ENCODE measurements around the gene ANK3. TPM values are rescaled to one million over a fixed set of nuclear protein-coding genes. Genes with fewer than 3 reads are reported as not detected.

ANK3 gene
- total RNA-seq, 1 donor from 2014 or later, result 12.6 TPM

DNA sequence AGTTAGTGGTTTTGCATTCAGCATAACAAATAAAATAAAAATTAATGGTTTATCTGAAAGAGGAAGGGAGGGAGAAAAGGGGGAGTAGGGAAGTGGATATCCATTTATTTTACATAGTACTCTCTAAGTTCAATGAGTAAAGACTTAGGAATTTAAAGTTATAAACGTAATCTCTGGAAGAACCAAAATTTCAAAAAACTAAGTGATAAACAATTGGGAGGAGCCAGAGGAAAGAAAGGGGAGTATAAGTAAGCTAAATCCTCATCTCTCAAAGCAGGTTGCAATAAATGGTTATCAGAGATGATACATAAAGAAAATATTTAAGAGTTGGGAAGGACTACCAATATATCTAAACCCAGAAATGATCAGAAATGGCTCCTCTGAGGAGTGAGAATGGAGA lies 46.4 kb downstream of the ANK3 start:
- DNase-seq (ENCODE audit: low spot score), result no peak
- peaks cover 6% of the 10 kb centered on the region for H3K4me1 Mint-ChIP-seq (ENCODE audit: unreplicated experiment)
- no peak overlapping the region for H3K4me3 Mint-ChIP-seq (ENCODE audit: unreplicated experiment)
- H3K9me3 Mint-ChIP-seq (ENCODE audit: unreplicated experiment), result no peaks in the 10 kb centered on the region
- TF ChIP-seq, protein P1, sequence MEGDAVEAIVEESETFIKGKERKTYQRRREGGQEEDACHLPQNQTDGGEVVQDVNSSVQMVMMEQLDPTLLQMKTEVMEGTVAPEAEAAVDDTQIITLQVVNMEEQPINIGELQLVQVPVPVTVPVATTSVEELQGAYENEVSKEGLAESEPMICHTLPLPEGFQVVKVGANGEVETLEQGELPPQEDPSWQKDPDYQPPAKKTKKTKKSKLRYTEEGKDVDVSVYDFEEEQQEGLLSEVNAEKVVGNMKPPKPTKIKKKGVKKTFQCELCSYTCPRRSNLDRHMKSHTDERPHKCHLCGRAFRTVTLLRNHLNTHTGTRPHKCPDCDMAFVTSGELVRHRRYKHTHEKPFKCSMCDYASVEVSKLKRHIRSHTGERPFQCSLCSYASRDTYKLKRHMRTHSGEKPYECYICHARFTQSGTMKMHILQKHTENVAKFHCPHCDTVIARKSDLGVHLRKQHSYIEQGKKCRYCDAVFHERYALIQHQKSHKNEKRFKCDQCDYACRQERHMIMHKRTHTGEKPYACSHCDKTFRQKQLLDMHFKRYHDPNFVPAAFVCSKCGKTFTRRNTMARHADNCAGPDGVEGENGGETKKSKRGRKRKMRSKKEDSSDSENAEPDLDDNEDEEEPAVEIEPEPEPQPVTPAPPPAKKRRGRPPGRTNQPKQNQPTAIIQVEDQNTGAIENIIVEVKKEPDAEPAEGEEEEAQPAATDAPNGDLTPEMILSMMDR (IDR thresholded peaks at IDR 0.05; ENCODE audit: unreplicated experiment), result no peak
- H3K27ac Mint-ChIP-seq (ENCODE audit: unreplicated experiment), result no peak overlapping the region
- H3K27me3 Mint-ChIP-seq (ENCODE audit: unreplicated experiment), result no peaks in the 10 kb centered on the region
- no peaks in the 10 kb centered on the region for H3K36me3 Mint-ChIP-seq (ENCODE audit: low read depth, unreplicated experiment)

DNA sequence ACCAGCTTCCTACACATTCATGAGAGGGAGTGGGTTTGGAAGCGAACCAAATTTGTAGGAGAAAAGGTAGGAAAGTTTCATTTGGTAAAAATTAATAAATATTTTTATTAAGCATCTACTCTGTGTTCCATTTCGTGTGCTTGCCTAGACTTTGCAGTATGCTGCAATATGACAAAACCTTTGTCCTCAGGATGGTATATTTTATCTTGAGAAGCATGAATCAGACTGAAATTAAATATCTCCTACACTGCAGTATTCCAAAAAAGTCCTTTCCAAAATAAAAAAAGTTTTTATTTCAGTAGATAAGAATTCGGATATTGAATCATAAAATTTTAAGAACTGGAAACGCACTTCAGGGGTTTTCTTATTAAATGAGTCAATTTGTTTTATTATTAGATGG lies 47.7 kb downstream of the ANK3 start:
- Mint-ChIP-seq H3K4me3 (ENCODE audit: unreplicated experiment) (no peak overlapping the region), H3K27ac (ENCODE audit: unreplicated experiment) (no peak overlapping the region), H3K4me1 (ENCODE audit: unreplicated experiment) (peaks cover 4% of the 10 kb centered on the region), H3K36me3 (ENCODE audit: low read depth, unreplicated experiment) (no peaks in the 10 kb centered on the region), H3K27me3 (ENCODE audit: unreplicated experiment) (peaks cover 4% of the 10 kb centered on the region), H3K9me3 (ENCODE audit: unreplicated experiment) (no peaks in the 10 kb centered on the region)
- TF ChIP-seq, protein P1 (IDR thresholded peaks at IDR 0.05; ENCODE audit: unreplicated experiment), result no peak
- no peak for DNase-seq (ENCODE audit: low spot score)

DNA sequence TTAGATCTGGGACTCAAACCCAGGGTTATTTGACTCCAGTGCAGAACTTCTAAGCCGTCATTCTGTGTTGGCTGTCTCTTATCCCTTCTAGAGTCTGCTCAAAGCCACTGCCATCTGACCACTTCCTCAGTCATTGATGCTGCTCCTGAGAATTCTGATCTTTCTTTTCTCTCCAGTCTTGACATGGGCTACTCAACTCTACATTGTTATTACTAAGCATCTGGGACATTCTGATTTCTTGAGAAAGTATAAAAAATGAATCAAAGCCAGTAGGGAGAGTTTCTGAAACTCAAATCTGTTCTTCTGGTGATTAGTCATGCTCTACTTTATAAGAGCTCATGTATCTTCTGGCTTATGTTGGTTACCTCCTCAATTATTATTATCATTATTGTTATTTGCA lies 48.7 kb downstream of the ANK3 start:
- DNase-seq (ENCODE audit: low spot score), result no peak
- Mint-ChIP-seq H3K4me3 (ENCODE audit: unreplicated experiment) (no peak overlapping the region), H3K27me3 (ENCODE audit: unreplicated experiment) (peaks cover 4% of the 10 kb centered on the region), H3K4me1 (ENCODE audit: unreplicated experiment) (peaks cover 2% of the 10 kb centered on the region), H3K9me3 (ENCODE audit: unreplicated experiment) (no peaks in the 10 kb centered on the region), H3K27ac (ENCODE audit: unreplicated experiment) (no peak overlapping the region), H3K36me3 (ENCODE audit: low read depth, unreplicated experiment) (no peaks in the 10 kb centered on the region)
- TF ChIP-seq, protein P1 (IDR thresholded peaks at IDR 0.05; ENCODE audit: unreplicated experiment), result no peak

DNA sequence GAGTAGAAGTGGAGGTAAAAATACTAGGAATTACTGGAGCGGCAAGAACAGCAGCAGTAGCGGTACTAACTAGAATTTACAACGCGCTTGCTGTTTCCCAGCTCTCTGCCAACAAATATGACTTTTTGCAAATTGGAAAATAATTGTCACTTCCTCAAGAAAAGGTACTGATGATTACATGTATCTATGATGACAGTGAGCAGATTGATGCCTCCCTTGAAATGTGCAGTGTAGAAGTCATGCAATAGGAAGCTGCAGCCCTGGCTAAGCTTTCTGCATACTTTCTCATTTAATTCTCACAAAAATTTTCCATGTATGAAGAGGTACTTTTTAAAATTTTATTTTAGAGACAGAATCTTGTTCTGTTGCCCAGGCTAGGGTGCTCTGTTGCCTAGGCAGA lies 49.9 kb downstream of the ANK3 start:
- no peaks in the 10 kb centered on the region for H3K4me1 Mint-ChIP-seq (ENCODE audit: unreplicated experiment)
- no peak overlapping the region for H3K27ac Mint-ChIP-seq (ENCODE audit: unreplicated experiment)
- no peak overlapping the region for H3K4me3 Mint-ChIP-seq (ENCODE audit: unreplicated experiment)
- H3K27me3 Mint-ChIP-seq (ENCODE audit: unreplicated experiment), result peaks cover 4% of the 10 kb centered on the region
- TF ChIP-seq, protein P1 (IDR thresholded peaks at IDR 0.05; ENCODE audit: unreplicated experiment), result no peak
- no peaks in the 10 kb centered on the region for H3K9me3 Mint-ChIP-seq (ENCODE audit: unreplicated experiment)
- H3K36me3 Mint-ChIP-seq (ENCODE audit: low read depth, unreplicated experiment), result no peaks in the 10 kb centered on the region
- DNase-seq (ENCODE audit: low spot score), result no peak

DNA sequence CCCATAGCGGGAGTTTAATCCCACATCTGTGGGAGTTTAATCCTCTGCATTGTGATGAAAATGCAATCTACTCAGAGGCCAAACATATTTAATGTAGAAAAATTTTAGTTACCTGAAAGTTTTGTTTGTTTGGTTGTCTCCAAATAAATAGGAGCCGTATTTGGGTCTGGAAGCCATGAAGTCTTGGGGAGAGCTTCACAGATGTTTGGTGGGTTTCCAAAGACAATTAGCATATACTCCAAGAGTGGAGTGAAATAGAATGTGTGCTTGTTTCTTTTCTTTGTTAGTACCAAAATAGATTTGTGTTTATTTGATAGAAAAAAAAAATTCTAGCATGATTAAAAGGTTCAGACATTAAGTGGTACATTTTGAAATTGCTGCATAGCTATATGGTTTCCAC lies 50.9 kb downstream of the ANK3 start:
- no peaks in the 10 kb centered on the region for H3K4me1 Mint-ChIP-seq (ENCODE audit: unreplicated experiment)
- DNase-seq (ENCODE audit: low spot score), result no peak
- H3K27me3 Mint-ChIP-seq (ENCODE audit: unreplicated experiment), result peaks cover 4% of the 10 kb centered on the region
- no peaks in the 10 kb centered on the region for H3K9me3 Mint-ChIP-seq (ENCODE audit: unreplicated experiment)
- H3K4me3 Mint-ChIP-seq (ENCODE audit: unreplicated experiment), result no peak overlapping the region
- H3K27ac Mint-ChIP-seq (ENCODE audit: unreplicated experiment), result no peak overlapping the region
- no peaks in the 10 kb centered on the region for H3K36me3 Mint-ChIP-seq (ENCODE audit: low read depth, unreplicated experiment)
- TF ChIP-seq, protein P1 (IDR thresholded peaks at IDR 0.05; ENCODE audit: unreplicated experiment), result no peak

All from endothelial cell (in vitro differentiated cells).